Endothelial cell of umbilical vein (primary cell): ENCODE results near the gene KDM3A. TPM values are rescaled to one million over a fixed set of nuclear protein-coding genes. Genes with fewer than 3 reads are reported as not detected.

Source experiments
- BruUV-seq: library from RNA; stranded (reverse); fragments of 400-500 nt; replicated peaks from 2 replicates; lab custom pipeline; 2021; lab: Mats Ljungman, UMichigan
- CTCF ChIA-PET: fragments of 300-600, 350-600 bp; sonication (Branson Sonifier 250); formaldehyde crosslinking; loops from one replicate; lab custom pipeline; 2021; ENCODE audit warnings: antibody characterized with exemption, inconsistent platforms; lab: Charles Lee
- POLR2A ChIA-PET: fragments of 300-600, 350-600 bp; sonication (Branson Sonifier 250); formaldehyde crosslinking; loops from one replicate; lab custom pipeline; 2021; ENCODE audit warnings: antibody characterized with exemption, inconsistent platforms; lab: Charles Lee
- DNase-seq: peaks from one replicate; pipeline ENCODE4 v3.0.0-alpha.2; 2011; ENCODE audit warnings: low read depth, low spot score
- FAIRE-seq: peaks from 2 replicates; lab custom pipeline; 2011; peaks lifted over from hg19 to GRCh38; lab: Jason Lieb, UNC
- H2AFZ ChIP-seq: 2 replicates; pipeline ENCODE4 v1.6.0; 2012; ENCODE audit warnings: low read depth, low read length, control low read depth, inconsistent platforms
- H3K27ac ChIP-seq: 2 replicates; pipeline ENCODE4 v1.5.1; 2011; ENCODE audit warnings: low read depth, mild to moderate bottlenecking, control low read depth, low read length, moderate library complexity; ENCODE audit not compliant: insufficient read depth
- H3K27me3 ChIP-seq, 2 experiments: 2 replicates each; pipeline versions ENCODE4 v1.6.0 to v1.6.1; 2011; ENCODE audit warnings: low read length in 2 of 2, mixed read lengths in 1 of 2; ENCODE audit not compliant: control insufficient read depth in 2 of 2, insufficient read depth in 2 of 2
- H3K36me3 ChIP-seq, 2 experiments: 2 replicates in 1 of 2; 3 replicates in 1 of 2; pipeline ENCODE4 v1.5.1; 2011; ENCODE audit warnings: low read length in 2 of 2, mild to moderate bottlenecking in 1 of 2, moderate library complexity in 1 of 2; ENCODE audit not compliant: control insufficient read depth in 2 of 2, insufficient read depth in 2 of 2; ENCODE audit errors: extremely low read depth in 1 of 2
- H3K4me1 ChIP-seq: 3 replicates; pipeline ENCODE4 v1.5.1; 2011; ENCODE audit warnings: mild to moderate bottlenecking, low read length; ENCODE audit not compliant: control insufficient read depth, insufficient read depth; ENCODE audit errors: extremely low read depth
- H3K4me2 ChIP-seq: 2 replicates; pipeline ENCODE4 v1.6.1; 2011; ENCODE audit warnings: low read length, control low read depth, mixed read lengths; ENCODE audit not compliant: insufficient read depth
- H3K4me3 ChIP-seq, 3 experiments: fragments of 200-600 bp in 1 of 3; sonication (generic), shearing (Covaris generic) in 1 of 3; replicated peaks in 1 of 3; 2 replicates each; pipeline ENCODE4 v1.5.1; 2011 to 2016; ENCODE audit warnings: control low read depth in 3 of 3, low read length in 3 of 3, mild to moderate bottlenecking in 2 of 3, inconsistent platforms in 1 of 3, low read depth in 1 of 3, moderate library complexity in 1 of 3; ENCODE audit not compliant: insufficient read depth in 1 of 3
- H3K79me2 ChIP-seq: 2 replicates; pipeline ENCODE4 v1.6.0; 2012; ENCODE audit warnings: low read length, inconsistent platforms; ENCODE audit not compliant: control insufficient read depth, insufficient read depth
- H3K9ac ChIP-seq: replicated peaks from 2 replicates; pipeline ENCODE3; 2011; ENCODE audit warnings: low read length, control low read depth; ENCODE audit not compliant: insufficient read depth; ENCODE audit errors: extremely low read depth
- H3K9me1 ChIP-seq: replicated peaks from 3 replicates; pipeline ENCODE4 v1.6.0; 2011; ENCODE audit warnings: mild to moderate bottlenecking, low read length; ENCODE audit not compliant: control insufficient read depth, insufficient read depth; ENCODE audit errors: extremely low read depth
- H3K9me3 ChIP-seq: replicated peaks from 2 replicates; pipeline ENCODE4 v1.5.1; 2012; ENCODE audit warnings: low read length, inconsistent platforms; ENCODE audit not compliant: control insufficient read depth, insufficient read depth
- H4K20me1 ChIP-seq: replicated peaks from 2 replicates; pipeline ENCODE3; 2011; ENCODE audit warnings: mild to moderate bottlenecking, low read length; ENCODE audit not compliant: control insufficient read depth, insufficient read depth; ENCODE audit errors: extremely low read depth
- CTCF ChIP-seq, 2 donors: IDR thresholded peaks; 1 replicate in 1 of 2; 2 replicates in 1 of 2; pipeline ENCODE4 v1.5.1; 2011; ENCODE audit warnings: low read length in 2 of 2, mild to moderate bottlenecking in 2 of 2, moderate library complexity in 2 of 2, control low read depth in 1 of 2, inconsistent platforms in 1 of 2, low read depth in 1 of 2; ENCODE audit not compliant: insufficient read depth in 1 of 2; ENCODE audit errors: extremely low read depth in 1 of 2
- EZH2 ChIP-seq: IDR thresholded peaks from 2 replicates; pipeline ENCODE4 v1.6.1; 2012; ENCODE audit warnings: borderline replicate concordance, low read depth, mild to moderate bottlenecking, moderate library complexity, low read length, inconsistent platforms; ENCODE audit not compliant: severe bottlenecking
- FOS ChIP-seq: IDR thresholded peaks from 2 replicates; pipeline ENCODE4 v1.6.1; 2011; ENCODE audit warnings: mild to moderate bottlenecking, low read length, moderate library complexity, borderline replicate concordance; ENCODE audit not compliant: insufficient read depth
- GATA2 ChIP-seq: IDR thresholded peaks from 2 replicates; pipeline ENCODE4 v1.7.0; 2011; ENCODE audit warnings: low read depth, mild to moderate bottlenecking, moderate library complexity, mixed read lengths, low read length; ENCODE audit not compliant: insufficient read length, insufficient read depth
- JUN ChIP-seq: IDR thresholded peaks from 2 replicates; pipeline ENCODE4 v1.6.1; 2011; ENCODE audit warnings: borderline replicate concordance, low read depth; ENCODE audit not compliant: insufficient read length, insufficient read depth
- MYC ChIP-seq: IDR thresholded peaks from one replicate; pipeline ENCODE4 v1.6.1; 2011; ENCODE audit warnings: mild to moderate bottlenecking, low read depth, low read length
- POLR2A ChIP-seq: IDR thresholded peaks from 2 replicates; pipeline ENCODE4 v1.6.1; 2012; ENCODE audit warnings: low read depth, mild to moderate bottlenecking, control low read depth, low read length
- POLR2AphosphoS5 ChIP-seq: IDR thresholded peaks from 2 replicates; pipeline ENCODE4 v1.6.1; 2012; ENCODE audit warnings: low read depth, mild to moderate bottlenecking, control low read depth, low read length, moderate library complexity; ENCODE audit not compliant: insufficient read depth
- dilution Hi-C: fragments of 300-500 bp; cut with MboI; formaldehyde crosslinking; loops from one replicate; pipeline ENCODE4 v1.15.0; 2019; ENCODE audit warnings: low sequenced_read_pairs; ENCODE audit not compliant: extremely low pct_ligation_motif_present
- intact Hi-C: fragments of 100-400 bp; cut with micrococcal nuclease; formaldehyde crosslinking; loops from one replicate; pipeline ENCODE4 v1.10.0; 2022
- polyA plus RNA-seq, 4 experiments: library from polyadenylated mRNA; depleted of rRNA in 3 of 4; stranded (reverse) in 3 of 4; unstranded in 1 of 4; fragments of >200 nt; gene quantifications; 2 replicates each; pipeline versions ENCODE4 v1.2.1 to v1.2.3, GENCODE V29; 2011 to 2012; ENCODE audit warnings: missing spikeins in 1 of 4
- total RNA-seq: library from RNA; stranded (reverse); gene quantifications from 2 replicates; pipeline ENCODE4 v1.2.3, GENCODE V29; 2021
- TF ChIP-seq, protein P1 (sequence below): IDR thresholded peaks from 2 replicates; pipeline ENCODE4 v1.6.1; 2011; ENCODE audit not compliant: insufficient read depth, insufficient read length

KDM3A gene
- total and polyA plus RNA-seq, 2 donors (not counting 3 experiments of a cell fraction or from before 2014, with no cell fraction given), result 13.5 to 29.5 TPM

DNA sequence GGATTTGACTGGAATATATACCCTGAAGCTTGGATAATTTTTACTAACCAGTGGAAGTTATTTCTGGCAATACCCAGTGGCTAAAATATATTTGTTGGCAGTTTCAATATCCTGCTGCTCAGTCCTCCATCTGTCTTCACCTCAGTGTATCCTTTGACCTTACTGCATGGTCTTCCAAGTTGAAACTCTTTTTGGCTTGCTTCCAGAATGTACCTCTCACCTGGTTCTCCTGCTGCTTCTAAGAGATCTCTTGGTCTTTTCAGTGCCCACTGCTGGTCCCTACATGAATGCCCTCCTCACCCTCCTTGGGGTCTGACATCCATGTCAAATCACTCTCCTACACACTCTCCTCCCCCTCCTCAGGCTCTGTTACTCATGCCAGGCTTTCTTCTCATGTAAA is 4.8 kb upstream of the KDM3A start:
- no TSS peak for BruUV-seq
- dilution Hi-C loops, result no loop called here
- no peaks in the 10 kb centered on the region for H3K9me1 ChIP-seq
- H3K36me3 ChIP-seq, result no peaks in the 10 kb centered on the region
- no peak overlapping the region for H3K4me3 ChIP-seq
- no peaks in the 10 kb centered on the region for H3K9me3 ChIP-seq
- peaks cover 5 to 10% of the 10 kb centered on the region in 2 experiments for H3K27me3 ChIP-seq
- no peak overlapping the region for H2AFZ ChIP-seq
- no peaks in the 10 kb centered on the region for H4K20me1 ChIP-seq
- FAIRE-seq (no peak), DNase-seq (no peak)
- H3K9ac ChIP-seq, result no peak overlapping the region
- POLR2A ChIA-PET, result no interaction called here
- H3K27ac ChIP-seq, result no peak overlapping the region
- CTCF ChIA-PET, result no interaction called here
- H3K4me2 ChIP-seq, result no peak overlapping the region
- no peaks in the 10 kb centered on the region for H3K79me2 ChIP-seq
- H3K4me1 ChIP-seq, result no peaks in the 10 kb centered on the region
- intact Hi-C loops, result no loop called here
- no peak for TF ChIP-seq CTCF (IDR thresholded peaks at IDR 0.05; ENCODE audit: extremely low read depth in 1 of 2, insufficient read depth in 1 of 2, low read depth in 1 of 2, low read length in 2 of 2)
- TF ChIP-seq JUN, result no peak

DNA sequence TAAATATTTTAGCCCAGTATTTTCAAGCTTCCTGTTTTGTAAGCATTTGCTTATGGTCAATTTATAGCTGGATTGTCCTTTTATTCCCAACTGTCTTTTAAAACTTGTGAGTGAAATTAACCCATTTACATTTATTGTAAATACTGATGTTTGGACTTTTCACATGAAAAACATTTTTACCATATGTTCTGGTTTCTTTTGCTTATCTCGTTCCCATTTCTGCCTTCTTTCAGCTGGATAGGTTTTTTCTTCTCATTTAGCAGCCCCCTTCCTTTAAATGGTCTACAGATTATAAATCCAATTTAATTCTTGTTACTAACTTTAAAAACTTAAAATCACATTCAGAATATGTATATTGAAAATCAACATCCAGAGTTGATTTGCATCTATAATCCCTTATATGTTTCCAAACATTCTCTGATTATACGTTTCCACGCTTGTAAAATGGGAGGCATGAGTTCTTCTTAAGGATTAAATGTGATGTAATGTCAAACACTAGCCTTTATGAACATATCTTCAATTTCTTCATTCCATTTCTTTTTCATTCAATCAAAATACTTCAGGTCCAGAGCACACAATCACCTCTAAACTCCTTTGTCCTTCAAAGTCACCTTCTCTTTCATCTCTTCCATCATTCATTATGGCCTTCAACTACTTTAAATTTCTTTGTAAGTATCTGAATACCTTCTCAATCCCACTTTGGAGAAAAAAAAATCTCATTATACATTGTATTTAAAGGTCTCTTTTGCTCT is 1.1 kb upstream of the KDM3A start:
- Histone ChIP-seq H2AFZ (peak overlapping the region; percentile 57), H3K36me3 (no peaks in the 10 kb centered on the region), H3K27me3 (peaks cover 0 to 2% of the 10 kb centered on the region in 2 experiments), H3K9me1 (no peaks in the 10 kb centered on the region), H3K27ac (peak overlapping the region; percentile 99), H3K4me2 (peak overlapping the region; percentile 23), H3K79me2 (peaks cover 20% of the 10 kb centered on the region), H3K9ac (no peak overlapping the region), H3K9me3 (no peaks in the 10 kb centered on the region), H3K4me1 (peaks cover 8% of the 10 kb centered on the region), H3K4me3 (no peak overlapping the region), H4K20me1 (no peaks in the 10 kb centered on the region)
- DNase-seq, result peak; percentile 21
- ChIA-PET POLR2A (interaction anchor here (1.1 to 1.8 kb wide), 2 partner anchors 19 to 182 kb away, joined by 3 to 11 read pairs; no protein-coding TSS in a partner anchor), CTCF (interaction anchor here (1.2 to 1.8 kb wide), 2 partner anchors 44 to 67 kb away, joined by 5 to 6 read pairs; no protein-coding TSS in a partner anchor)
- FAIRE-seq, result no peak
- dilution Hi-C loops, result no loop called here
- BruUV-seq, result no TSS peak
- intact Hi-C loops, result loop anchor here (2.0 kb wide), 2 partner anchors 43 to 123 kb away; partner anchors contain the start of gene CHMP3
- no peak for TF ChIP-seq JUN
- TF ChIP-seq POLR2AphosphoS5, result no peak
- no peak for TF ChIP-seq GATA2
- no peak for TF ChIP-seq POLR2A
- TF ChIP-seq CTCF (IDR thresholded peaks at IDR 0.05; ENCODE audit: extremely low read depth in 1 of 2, insufficient read depth in 1 of 2, low read depth in 1 of 2, low read length in 2 of 2), result no peak
- no peak for TF ChIP-seq FOS
- no peak for TF ChIP-seq EZH2
- TF ChIP-seq, protein P1, sequence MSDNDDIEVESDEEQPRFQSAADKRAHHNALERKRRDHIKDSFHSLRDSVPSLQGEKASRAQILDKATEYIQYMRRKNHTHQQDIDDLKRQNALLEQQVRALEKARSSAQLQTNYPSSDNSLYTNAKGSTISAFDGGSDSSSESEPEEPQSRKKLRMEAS, result no peak
- no peak for TF ChIP-seq MYC
